C4-2B (cell line): Measurements from ENCODE around the gene CNTNAP5.

Experiments used
- CTCF ChIP-seq: fragments of 450-650 bp; conservative IDR thresholded peaks from 2 replicates; pipeline ENCODE4 v1.5.1; 2017; ENCODE audit warnings: mild to moderate bottlenecking
- ZFX ChIP-seq: fragments of 450-650 bp; IDR thresholded peaks from 2 replicates; pipeline ENCODE4 v1.6.1; 2017

GRCh38 chr2:124335058-124335457 lies 310.0 kb downstream of the CNTNAP5 start:
- TF ChIP-seq CTCF, result no peak
- no peak for TF ChIP-seq ZFX
